HCT116 (cell line): ENCODE results near the gene IL3. TPM values are rescaled to one million over a fixed set of nuclear protein-coding genes. Genes with fewer than 3 reads are reported as not detected.

Experiments
- ATAC-seq: fragments of 200-7000 bp; cut with Tn5 transposase; 2 replicates; pipeline ENCODE4 v1.9.1; 2020; ENCODE audit warnings: mild to moderate bottlenecking, moderate library complexity
- BruUV-seq: library from RNA; stranded (reverse); fragments of 400-500 nt; replicated peaks from 2 replicates; lab custom pipeline; 2021; lab: Mats Ljungman, UMichigan
- CTCF ChIA-PET: fragments of 300-600 bp; sonication (Branson Sonifier 250); formaldehyde crosslinking; loops from one replicate; lab custom pipeline; 2021; ENCODE audit warnings: antibody characterized with exemption; lab: Charles Lee
- POLR2A ChIA-PET: fragments of 300-600, 350-600 bp; sonication (Branson Sonifier 250); formaldehyde crosslinking; loops from one replicate; lab custom pipeline; 2021; ENCODE audit warnings: antibody characterized with exemption; lab: Charles Lee
- RAD21 ChIA-PET, 2 experiments: fragments of 300-600 bp; sonication (Branson Sonifier 250); formaldehyde crosslinking; loops; one replicate each; lab custom pipeline; 2023; ENCODE audit warnings: low total read pairs in 2 of 2; ENCODE audit not compliant: uncharacterized antibody in 2 of 2, unreplicated experiment in 2 of 2, low non-redundant PET in 1 of 2; lab: Charles Lee
- DNase-seq: peaks from one replicate; pipeline ENCODE4 v3.0.0-alpha.2; 2010; ENCODE audit warnings: low read depth, low spot score
- H2AFZ ChIP-seq: fragments of 200-600 bp; shearing (Covaris generic), sonication (generic); 2 replicates; pipeline ENCODE4 v1.6.1; 2017; ENCODE audit warnings: low read depth, mixed run types, mixed read lengths, antibody characterized with exemption, low read length; ENCODE audit not compliant: poor library complexity, severe bottlenecking
- H3K27ac ChIP-seq: 2 replicates; pipeline ENCODE4 v1.5.1; 2012; ENCODE audit warnings: low read depth, low read length
- H3K27me3 ChIP-seq: fragments of 200-600 bp; sonication (generic); 2 replicates; pipeline ENCODE4 v1.6.1; 2016; ENCODE audit warnings: mixed run types, low read length, mixed read lengths; ENCODE audit not compliant: insufficient read depth
- H3K36me3 ChIP-seq, 2 experiments: fragments of 200-500 bp in 1 of 2; fragments of 200-600 bp in 1 of 2; sonication (Bioruptor generic) in 1 of 2; sonication (generic) in 1 of 2; 2 replicates each; pipeline versions ENCODE4 v1.5.1 to v1.6.1; 2014 to 2016; ENCODE audit warnings: low read length in 2 of 2, inconsistent platforms in 1 of 2, mixed read lengths in 1 of 2, mixed run types in 1 of 2; ENCODE audit not compliant: insufficient read depth in 2 of 2, control insufficient read depth in 1 of 2
- H3K4me1 ChIP-seq, 2 experiments: fragments of 200-600 bp in 1 of 2; sonication (generic) in 1 of 2; 2 replicates each; pipeline versions ENCODE4 v1.5.1 to v1.6.1; 2012 to 2017; ENCODE audit warnings: low read length in 2 of 2, inconsistent platforms in 1 of 2, mild to moderate bottlenecking in 1 of 2, mixed read lengths in 1 of 2, mixed run types in 1 of 2, moderate library complexity in 1 of 2; ENCODE audit not compliant: insufficient read depth in 2 of 2, control insufficient read depth in 1 of 2
- H3K4me2 ChIP-seq: fragments of 200-600 bp; sonication (generic); 2 replicates; pipeline ENCODE4 v1.6.1; 2017; ENCODE audit warnings: mixed run types, low read length, mixed read lengths
- H3K4me3 ChIP-seq, 2 experiments: fragments of 200-600 bp in 1 of 2; sonication (generic) in 1 of 2; replicated peaks in 1 of 2; 2 replicates each; pipeline ENCODE4 v1.5.1; 2011 to 2016; ENCODE audit warnings: low read length in 2 of 2, control low read depth in 1 of 2, low read depth in 1 of 2, mild to moderate bottlenecking in 1 of 2, mixed read lengths in 1 of 2, mixed run types in 1 of 2
- H3K79me2 ChIP-seq: fragments of 200-600 bp; sonication (generic); 2 replicates; pipeline ENCODE4 v1.6.1; 2017; ENCODE audit warnings: mild to moderate bottlenecking, mixed run types, low read length, moderate library complexity, mixed read lengths; ENCODE audit not compliant: insufficient read depth
- H3K9ac ChIP-seq: fragments of 200-600 bp; sonication (generic); 2 replicates; pipeline ENCODE4 v1.6.1; 2016; ENCODE audit warnings: low read length, mixed read lengths
- H3K9me2 ChIP-seq: fragments of 200-600 bp; sonication (generic), shearing (Covaris generic); 2 replicates; pipeline ENCODE4 v1.6.1; 2017; ENCODE audit warnings: mixed run types, mild to moderate bottlenecking, moderate library complexity; ENCODE audit not compliant: insufficient read depth
- H3K9me3 ChIP-seq, 2 experiments: fragments of 200-500 bp in 1 of 2; fragments of 200-600 bp in 1 of 2; sonication (Bioruptor generic) in 1 of 2; sonication (generic) in 1 of 2; 2 replicates each; pipeline ENCODE4 v1.6.1; 2014 to 2017; ENCODE audit warnings: low read length in 2 of 2, mixed read lengths in 2 of 2, inconsistent platforms in 1 of 2, low read depth in 1 of 2, mild to moderate bottlenecking in 1 of 2, mixed run types in 1 of 2, moderate library complexity in 1 of 2; ENCODE audit not compliant: control insufficient read depth in 1 of 2, insufficient read depth in 1 of 2
- H4K20me1 ChIP-seq: fragments of 200-600 bp; sonication (generic), shearing (Covaris generic); 2 replicates; pipeline ENCODE4 v1.6.1; 2017; ENCODE audit warnings: mixed run types, mild to moderate bottlenecking, moderate library complexity; ENCODE audit not compliant: insufficient read depth
- ATF3 ChIP-seq: IDR thresholded peaks from 2 replicates; pipeline ENCODE4 v1.6.1; 2012
- EGR1 ChIP-seq: IDR thresholded peaks from 2 replicates; pipeline ENCODE4 v1.6.1; 2012; ENCODE audit warnings: low read depth
- ELF1 ChIP-seq: IDR thresholded peaks from 2 replicates; pipeline ENCODE4 v1.6.1; 2012; ENCODE audit warnings: low read depth, borderline replicate concordance
- FOSL1 ChIP-seq: IDR thresholded peaks from 2 replicates; pipeline ENCODE4 v1.6.1; 2012; ENCODE audit warnings: low read depth
- POLR2A ChIP-seq: IDR thresholded peaks from 2 replicates; pipeline ENCODE4 v1.7.0; 2011; ENCODE audit warnings: borderline replicate concordance; ENCODE audit not compliant: insufficient read depth, insufficient read length; ENCODE audit errors: extremely low read depth
- POLR2AphosphoS5 ChIP-seq: IDR thresholded peaks from 2 replicates; pipeline ENCODE4 v1.6.1; 2011; ENCODE audit warnings: mild to moderate bottlenecking, low read depth, low read length, moderate library complexity
- RAD21 ChIP-seq: IDR thresholded peaks from 2 replicates; pipeline ENCODE4 v1.6.1; 2012; ENCODE audit warnings: low read depth, mild to moderate bottlenecking
- REST ChIP-seq: IDR thresholded peaks from 2 replicates; pipeline ENCODE4 v1.6.1; 2012; ENCODE audit warnings: low read depth
- SIN3A ChIP-seq: IDR thresholded peaks from 2 replicates; pipeline ENCODE4 v1.6.1; 2012; ENCODE audit warnings: low read depth
- TCF7L2 ChIP-seq: IDR thresholded peaks from 2 replicates; pipeline ENCODE4 v1.7.0; 2011; ENCODE audit warnings: borderline replicate concordance, inconsistent platforms; ENCODE audit not compliant: insufficient read depth, insufficient read length; ENCODE audit errors: extremely low read depth
- ZFX ChIP-seq: fragments of 450-650 bp; IDR thresholded peaks from 2 replicates; pipeline ENCODE4 v1.6.1; 2017
- intact Hi-C: fragments of 100-400 bp; cut with micrococcal nuclease; formaldehyde crosslinking; loops from 2 replicates; pipeline ENCODE4 v1.10.0; 2022
- total RNA-seq: library from RNA; stranded (reverse); gene quantifications from one replicate; pipeline ENCODE4 v1.2.1, GENCODE V29; 2021; ENCODE audit not compliant: unreplicated experiment
- TF ChIP-seq, protein P1 (sequence below): IDR thresholded peaks from 2 replicates; pipeline ENCODE4 v1.6.1; 2012

Gene IL3
- total RNA-seq, 1 experiment from 2014 or later, result not detected

DNA sequence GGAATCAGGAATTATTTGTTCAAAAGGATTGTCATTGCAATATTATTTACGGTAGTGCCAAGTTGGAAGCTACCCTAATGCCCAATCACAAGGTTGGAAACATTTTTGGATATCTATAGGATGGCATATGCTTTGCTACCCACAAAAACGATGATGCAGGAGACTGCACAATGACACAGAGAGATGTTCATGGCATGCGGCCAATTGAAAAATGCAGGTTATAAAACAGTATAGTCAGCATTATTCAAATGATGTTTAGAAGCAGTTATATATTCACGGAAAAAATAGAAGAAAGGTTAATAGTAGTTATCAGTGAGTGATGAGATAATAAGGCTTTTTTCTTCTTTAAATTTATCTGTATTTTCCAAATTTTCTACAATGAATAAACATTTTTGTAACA, 43.1 kb upstream of the IL3 start:
- Histone ChIP-seq H3K27ac (no peak overlapping the region), H2AFZ (no peak overlapping the region), H4K20me1 (no peaks in the 10 kb centered on the region), H3K4me1 (no peaks in the 10 kb centered on the region; a peak in 1 of 4 replicates), H3K9me2 (no peaks in the 10 kb centered on the region), H3K36me3 (no peaks in the 10 kb centered on the region)
- BruUV-seq, result no TSS peak
- intact Hi-C loops, result no loop called here
- ChIA-PET CTCF (interaction anchor here (1.2 kb wide), 1 partner anchor 10 kb away, joined by 3 read pairs; no protein-coding TSS in a partner anchor), POLR2A (no interaction called here)
- no peak for DNase-seq
- TF ChIP-seq TCF7L2, result no peak
- TF ChIP-seq, all 23 proteins: peak for 0
- H3K27me3 ChIP-seq, result peaks cover 18% of the 10 kb centered on the region; the same call in 1 of the 2 replicates
- H3K9ac ChIP-seq, result no peak overlapping the region
- H3K9me3 ChIP-seq, result no peaks in the 10 kb centered on the region
- ATAC-seq, result no peak
- no peaks in the 10 kb centered on the region for H3K79me2 ChIP-seq
- H3K4me3 ChIP-seq, result no peak overlapping the region
- RAD21 ChIA-PET, result no interaction called here
- H3K4me2 ChIP-seq, result no peak overlapping the region

DNA sequence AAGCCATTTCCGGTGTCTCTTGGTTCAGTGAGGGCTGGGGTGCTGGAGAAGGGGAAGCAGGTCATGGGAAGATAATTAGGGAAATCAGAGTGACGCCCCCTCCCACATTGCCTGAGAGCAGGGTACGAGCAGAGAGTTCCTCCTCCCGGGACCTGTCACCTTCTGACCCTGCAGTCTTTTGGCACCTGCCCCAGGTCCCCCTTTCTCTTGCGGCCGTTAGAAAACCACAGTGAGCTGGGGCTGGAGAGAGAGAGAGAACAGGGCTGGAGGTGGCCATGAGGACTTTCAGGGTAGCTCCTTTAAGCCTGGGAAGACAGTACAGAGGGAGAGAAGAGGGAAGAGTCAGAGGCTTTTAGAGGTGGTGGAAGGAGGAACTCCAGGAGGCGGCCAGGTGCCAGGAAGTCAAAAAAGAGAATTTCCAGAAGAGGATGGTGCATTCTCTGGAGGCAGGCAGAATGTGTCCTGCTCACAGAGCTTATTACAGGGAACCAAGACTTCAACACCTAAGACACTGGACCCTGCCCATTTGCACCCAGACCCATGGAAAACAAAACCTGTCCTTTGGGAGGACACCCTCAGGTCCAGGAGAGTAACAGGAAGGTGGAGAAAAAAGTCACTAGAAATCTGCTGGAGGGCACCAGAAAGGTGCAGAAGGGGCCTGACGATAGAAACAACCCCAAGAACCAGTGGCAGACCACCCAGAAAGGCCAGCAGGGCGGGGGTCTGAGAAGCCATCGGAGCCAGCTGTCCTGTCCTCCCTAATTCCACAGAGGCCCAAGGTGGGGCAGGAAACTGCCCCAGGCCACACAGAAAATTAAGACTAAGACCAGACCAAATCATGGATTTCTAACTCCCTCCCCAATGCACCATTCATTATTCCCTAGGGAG, 42.5 kb upstream of the IL3 start:
- ChIA-PET POLR2A (no interaction called here), RAD21 (no interaction called here)
- no peaks in the 10 kb centered on the region for H3K9me3 ChIP-seq
- no peak for ATAC-seq
- no peak overlapping the region for H3K4me3 ChIP-seq
- no peaks in the 10 kb centered on the region for H3K79me2 ChIP-seq
- no peak overlapping the region for H3K9ac ChIP-seq
- H3K36me3 ChIP-seq, result no peaks in the 10 kb centered on the region
- no peaks in the 10 kb centered on the region for H3K9me2 ChIP-seq
- DNase-seq, result no peak
- H3K27me3 ChIP-seq, result peaks cover 18% of the 10 kb centered on the region; the same call in 1 of the 2 replicates
- H2AFZ ChIP-seq, result no peak overlapping the region
- TF ChIP-seq REST (no peak), SIN3A (no peak), FOSL1 (no peak), POLR2AphosphoS5 (no peak), ZFX (no peak), ATF3 (no peak), POLR2A (no peak), ELF1 (no peak), EGR1 (no peak), RAD21 (no peak)
- TF ChIP-seq, protein P1, sequence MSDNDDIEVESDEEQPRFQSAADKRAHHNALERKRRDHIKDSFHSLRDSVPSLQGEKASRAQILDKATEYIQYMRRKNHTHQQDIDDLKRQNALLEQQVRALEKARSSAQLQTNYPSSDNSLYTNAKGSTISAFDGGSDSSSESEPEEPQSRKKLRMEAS, result no peak
- TF ChIP-seq, all 23 proteins: peak for 0
- Histone ChIP-seq H4K20me1 (no peaks in the 10 kb centered on the region), H3K4me2 (no peak overlapping the region), H3K4me1 (no peaks in the 10 kb centered on the region), H3K27ac (no peak overlapping the region)
- CTCF ChIA-PET, result interaction anchor here (1.2 kb wide), 1 partner anchor 10 kb away, joined by 3 read pairs; no protein-coding TSS in a partner anchor
- intact Hi-C loops, result no loop called here
- no TSS peak for BruUV-seq
